ENCODE measurements around the gene SSH3. TPM values are rescaled to one million over a fixed set of nuclear protein-coding genes. Genes with fewer than 3 reads are reported as not detected.

The SSH3 gene
- total RNA-seq, 6 experiments from 2014 or later = 10.9 to 17.9 (median 14.5) TPM

DNA sequence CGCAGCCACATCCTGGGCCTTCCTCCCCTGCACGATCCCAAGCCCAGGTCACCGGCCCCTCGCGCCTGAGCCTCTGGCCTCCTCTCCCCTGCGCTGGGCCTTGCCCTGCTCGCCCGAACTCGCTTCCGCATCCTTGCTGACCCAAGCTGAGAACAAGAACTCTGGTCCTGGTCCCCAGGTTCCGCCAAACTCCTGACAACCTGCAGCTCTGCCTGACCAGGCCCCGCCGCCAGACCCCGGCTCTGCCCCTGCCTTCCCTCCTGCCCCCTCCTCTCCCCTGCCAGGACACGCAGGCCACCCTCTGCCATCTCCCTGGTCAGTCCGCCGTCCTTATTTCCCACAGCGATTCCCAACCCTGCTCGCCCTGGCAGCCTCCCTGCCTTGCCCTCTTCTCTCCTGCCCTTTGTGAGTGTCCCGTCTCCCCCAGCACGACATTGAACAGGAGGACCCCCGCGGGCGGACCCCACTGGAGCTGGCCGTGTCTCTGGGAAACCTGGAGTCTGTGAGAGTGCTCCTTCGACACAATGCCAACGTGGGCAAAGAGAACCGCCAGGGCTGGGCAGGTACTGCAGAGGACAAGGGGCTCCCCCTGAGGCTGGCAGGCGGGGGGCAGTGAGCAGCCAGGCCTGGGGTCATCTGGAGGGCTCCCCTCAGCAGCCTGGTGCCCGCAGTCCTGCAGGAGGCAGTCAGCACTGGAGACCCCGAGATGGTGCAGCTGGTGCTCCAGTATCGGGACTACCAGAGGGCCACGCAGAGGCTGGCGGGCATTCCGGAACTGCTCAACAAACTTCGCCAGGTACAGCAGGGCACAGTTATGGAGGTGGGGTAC is 13.5 kb upstream of the SSH3 start:
- no peaks in the 10 kb centered on the region for H3K27me3 ChIP-seq
- H3K4me1 ChIP-seq = peaks cover 0 to 12% (median 4%) of the 10 kb centered on the region in 4 donors
- no peaks in the 10 kb centered on the region for H3K9me3 ChIP-seq
- peak overlapping the region; percentile 74 to 87 (median 87) for H3K4me3 ChIP-seq
- peaks cover 2 to 21% (median 7%) of the 10 kb centered on the region in 4 donors for H3K36me3 ChIP-seq
- no peak for TF ChIP-seq POLR2A (IDR thresholded peaks at IDR 0.05)
- TF ChIP-seq, protein P1, sequence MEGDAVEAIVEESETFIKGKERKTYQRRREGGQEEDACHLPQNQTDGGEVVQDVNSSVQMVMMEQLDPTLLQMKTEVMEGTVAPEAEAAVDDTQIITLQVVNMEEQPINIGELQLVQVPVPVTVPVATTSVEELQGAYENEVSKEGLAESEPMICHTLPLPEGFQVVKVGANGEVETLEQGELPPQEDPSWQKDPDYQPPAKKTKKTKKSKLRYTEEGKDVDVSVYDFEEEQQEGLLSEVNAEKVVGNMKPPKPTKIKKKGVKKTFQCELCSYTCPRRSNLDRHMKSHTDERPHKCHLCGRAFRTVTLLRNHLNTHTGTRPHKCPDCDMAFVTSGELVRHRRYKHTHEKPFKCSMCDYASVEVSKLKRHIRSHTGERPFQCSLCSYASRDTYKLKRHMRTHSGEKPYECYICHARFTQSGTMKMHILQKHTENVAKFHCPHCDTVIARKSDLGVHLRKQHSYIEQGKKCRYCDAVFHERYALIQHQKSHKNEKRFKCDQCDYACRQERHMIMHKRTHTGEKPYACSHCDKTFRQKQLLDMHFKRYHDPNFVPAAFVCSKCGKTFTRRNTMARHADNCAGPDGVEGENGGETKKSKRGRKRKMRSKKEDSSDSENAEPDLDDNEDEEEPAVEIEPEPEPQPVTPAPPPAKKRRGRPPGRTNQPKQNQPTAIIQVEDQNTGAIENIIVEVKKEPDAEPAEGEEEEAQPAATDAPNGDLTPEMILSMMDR (IDR thresholded peaks at IDR 0.05) = no peak
- 36% methylated on average over 15 of the region's 36 CpGs for WGBS (ENCODE audit: insufficient coverage, low coverage, low lambda C conversion rate, missing lambda C conversion rate)
- DNase-seq = peak in 2 of 3 donors; percentile 53 to 72
- H3K27ac ChIP-seq = peak overlapping the region in 1 of 3 donors; percentile 57
- intact Hi-C loops (cut with DNase I) = no loop called here
- peak in 1 of 4 donors; percentile 6 for ATAC-seq

DNA sequence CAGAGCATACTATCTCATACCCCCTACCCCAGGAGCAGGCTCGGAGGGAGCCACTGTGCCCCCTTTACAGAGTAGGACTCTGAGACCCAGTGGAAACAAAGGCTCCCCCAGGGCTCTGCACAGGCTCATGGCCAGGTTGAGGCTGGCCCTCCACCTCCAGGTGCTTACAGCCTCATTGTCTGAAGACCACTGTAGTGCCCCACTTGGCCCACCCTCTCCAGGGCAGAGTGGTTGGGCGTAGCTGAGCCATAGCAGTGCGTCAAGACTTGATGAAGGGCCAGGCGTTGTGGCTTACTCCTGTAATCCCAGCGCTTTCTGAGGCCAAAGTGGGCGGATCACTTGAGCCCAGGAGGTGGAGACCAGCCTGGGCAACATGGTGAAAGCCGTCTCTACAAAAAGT is 12.5 kb upstream of the SSH3 start:
- H3K9me3 ChIP-seq = no peaks in the 10 kb centered on the region
- ATAC-seq (no peak), DNase-seq (peak in 2 of 3 donors; percentile 21 to 51)
- intact Hi-C loops (cut with DNase I) = no loop called here
- H3K4me1 ChIP-seq = peaks cover 0 to 12% (median 4%) of the 10 kb centered on the region in 4 donors
- no peaks in the 10 kb centered on the region for H3K27me3 ChIP-seq
- WGBS (ENCODE audit: insufficient coverage, low coverage, low lambda C conversion rate, missing lambda C conversion rate) = no CpG with 5 or more reads among the region's 7 CpGs
- H3K27ac ChIP-seq = no peak overlapping the region
- TF ChIP-seq POLR2A (IDR thresholded peaks at IDR 0.05) = no peak
- TF ChIP-seq, protein P1 (IDR thresholded peaks at IDR 0.05) = no peak
- no peak overlapping the region for H3K4me3 ChIP-seq
- peaks cover 0 to 12% (median 1%) of the 10 kb centered on the region in 4 donors for H3K36me3 ChIP-seq

DNA sequence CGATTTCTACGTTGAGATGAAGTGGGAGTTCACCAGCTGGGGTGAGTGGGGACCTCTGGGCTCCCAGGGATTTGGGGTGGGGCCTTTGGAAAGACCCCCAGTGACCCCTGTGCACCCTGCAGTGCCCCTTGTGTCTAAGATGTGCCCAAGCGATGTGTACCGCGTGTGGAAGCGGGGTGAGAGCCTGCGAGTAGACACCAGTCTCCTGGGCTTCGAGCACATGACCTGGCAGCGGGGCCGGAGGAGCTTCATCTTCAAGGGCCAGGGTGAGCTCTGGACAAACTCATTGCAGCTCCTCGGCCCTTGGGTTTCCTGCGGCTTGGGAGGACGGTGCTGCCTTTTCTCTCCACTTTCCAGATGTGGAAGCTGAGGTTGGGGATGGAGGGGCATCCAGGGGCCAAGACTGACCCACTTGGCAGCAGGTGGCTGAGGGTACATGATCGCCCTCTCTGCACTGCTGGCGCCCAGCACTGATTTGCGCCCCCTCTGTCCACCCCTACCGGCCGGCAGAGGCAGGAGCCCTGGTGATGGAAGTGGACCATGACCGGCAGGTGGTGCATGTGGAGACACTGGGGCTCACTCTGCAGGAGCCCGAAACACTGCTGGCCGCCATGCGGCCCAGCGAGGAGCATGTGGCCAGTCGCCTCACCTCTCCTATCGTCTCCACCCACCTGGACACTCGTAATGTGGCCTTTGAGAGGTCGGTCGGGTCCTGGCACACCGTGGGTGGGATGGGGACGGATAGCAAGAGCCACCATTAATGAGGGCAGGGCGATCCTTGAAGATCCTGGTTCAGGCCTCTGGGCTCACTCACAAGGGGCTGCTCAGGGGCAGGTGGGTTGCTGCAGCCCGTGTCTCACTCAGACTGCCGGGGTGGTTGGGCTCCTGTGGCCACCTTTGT is 11.6 kb upstream of the SSH3 start:
- Histone ChIP-seq H3K36me3 (peaks cover 0 to 11% (median under 1%) of the 10 kb centered on the region in 4 donors), H3K27me3 (no peaks in the 10 kb centered on the region), H3K9me3 (no peaks in the 10 kb centered on the region), H3K4me1 (peaks cover 0 to 12% (median 4%) of the 10 kb centered on the region in 4 donors), H3K4me3 (no peak overlapping the region), H3K27ac (no peak overlapping the region)
- TF ChIP-seq, protein P1 (IDR thresholded peaks at IDR 0.05) = no peak
- TF ChIP-seq POLR2A (IDR thresholded peaks at IDR 0.05) = no peak
- ATAC-seq = no peak
- intact Hi-C loops (cut with DNase I) = no loop called here
- 100% methylated on average over 6 of the region's 33 CpGs for WGBS (ENCODE audit: insufficient coverage, low coverage, low lambda C conversion rate, missing lambda C conversion rate)
- DNase-seq = peak in 2 of 3 donors; percentile 16 to 51

DNA sequence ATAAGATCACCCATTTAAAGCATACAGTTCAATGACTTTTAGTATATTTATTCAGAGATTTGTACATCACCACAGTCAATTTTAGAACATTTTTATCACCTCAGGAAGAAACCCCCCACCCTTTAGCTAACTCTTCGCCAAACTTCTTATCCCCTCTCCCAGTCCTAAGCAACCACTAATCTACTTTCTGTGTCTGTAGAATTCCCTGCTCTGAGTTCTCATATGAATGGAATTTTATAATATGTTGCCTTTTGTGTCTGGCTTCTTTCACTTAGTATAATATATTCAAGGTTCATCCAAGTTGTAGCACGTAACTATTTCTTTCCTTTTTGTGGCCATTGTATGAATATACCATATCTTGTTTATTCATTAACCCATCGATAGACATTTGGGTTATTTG is 10.7 kb upstream of the SSH3 start:
- WGBS (ENCODE audit: insufficient coverage, low coverage, low lambda C conversion rate, missing lambda C conversion rate) = 58% methylated on average over 3 of the region's 3 CpGs
- no peak for DNase-seq
- TF ChIP-seq POLR2A (IDR thresholded peaks at IDR 0.05) = no peak
- TF ChIP-seq, protein P1 (IDR thresholded peaks at IDR 0.05) = no peak
- H3K27me3 ChIP-seq = no peaks in the 10 kb centered on the region
- no peak for ATAC-seq
- H3K4me1 ChIP-seq = peaks cover 0 to 7% (median 3%) of the 10 kb centered on the region in 4 donors
- H3K4me3 ChIP-seq = no peak overlapping the region
- no peak overlapping the region for H3K27ac ChIP-seq
- peaks cover 0 to 11% (median 1%) of the 10 kb centered on the region in 4 donors for H3K36me3 ChIP-seq
- intact Hi-C loops (cut with DNase I) = no loop called here
- H3K9me3 ChIP-seq = no peaks in the 10 kb centered on the region
